Stimulated activated naive B cell treated with anti-CD40 and anti-IgM and Interleukin-4, amounts not matched to agents 10 μg/mL and 1 μg/mL and 100 μg/mL, for 72 hours (primary cell): ENCODE measurements around the gene WLS.
"Not testable (repeated sequence)": the region's sequence is repeated elsewhere in the genome, so short reads cannot be mapped to it uniquely, and the experiment has no call there.

Experiments used
- ATAC-seq, 2 donors: fragments of 150-1000 bp; cut with Tn5 transposase; replicated peaks; 2 replicates each; pipeline ENCODE4 v1.10.0; 2021; ENCODE audit warnings: moderate library complexity in 1 of 2
- DNase-seq: peaks from one replicate; pipeline ENCODE4 v3.0.0; 2021
- H3K27ac Mint-ChIP-seq: one replicate; pipeline ENCODE4 v1.8.0; 2022; ENCODE audit warnings: mild to moderate bottlenecking, mixed read lengths
- H3K27me3 Mint-ChIP-seq, 2 donors: one replicate each; pipeline ENCODE4 v1.8.0; 2022; ENCODE audit warnings: mixed read lengths in 2 of 2
- H3K36me3 Mint-ChIP-seq, 2 donors: one replicate each; pipeline ENCODE4 v1.8.0; 2022; ENCODE audit warnings: mixed read lengths in 2 of 2, mild to moderate bottlenecking in 1 of 2
- H3K4me1 Mint-ChIP-seq, 2 donors: one replicate each; pipeline ENCODE4 v1.8.0; 2022; ENCODE audit warnings: mixed read lengths in 2 of 2, mild to moderate bottlenecking in 1 of 2
- H3K4me3 Mint-ChIP-seq, 2 donors: one replicate each; pipeline ENCODE4 v1.8.0; 2022; ENCODE audit warnings: mild to moderate bottlenecking in 2 of 2, mixed read lengths in 2 of 2, moderate library complexity in 1 of 2
- H3K9me3 Mint-ChIP-seq, 2 donors: one replicate each; pipeline ENCODE4 v1.8.0; 2022; ENCODE audit warnings: mixed read lengths in 2 of 2, mild to moderate bottlenecking in 1 of 2

WLS gene

GRCh38 chr1:68174738-68175113 lies 57.6 kb downstream of the WLS start:
- ATAC-seq (no peak), DNase-seq (no peak)
- Mint-ChIP-seq H3K4me3 (no peak overlapping the region), H3K27me3 (peaks cover 14 to 20% of the 10 kb centered on the region in 2 donors), H3K27ac (no peak overlapping the region), H3K4me1 (peaks cover 18 to 25% of the 10 kb centered on the region in 2 donors), H3K9me3 (peaks cover 5 to 12% of the 10 kb centered on the region in 2 donors), H3K36me3 (peaks cover 0 to 3% of the 10 kb centered on the region in 2 donors)

DNA sequence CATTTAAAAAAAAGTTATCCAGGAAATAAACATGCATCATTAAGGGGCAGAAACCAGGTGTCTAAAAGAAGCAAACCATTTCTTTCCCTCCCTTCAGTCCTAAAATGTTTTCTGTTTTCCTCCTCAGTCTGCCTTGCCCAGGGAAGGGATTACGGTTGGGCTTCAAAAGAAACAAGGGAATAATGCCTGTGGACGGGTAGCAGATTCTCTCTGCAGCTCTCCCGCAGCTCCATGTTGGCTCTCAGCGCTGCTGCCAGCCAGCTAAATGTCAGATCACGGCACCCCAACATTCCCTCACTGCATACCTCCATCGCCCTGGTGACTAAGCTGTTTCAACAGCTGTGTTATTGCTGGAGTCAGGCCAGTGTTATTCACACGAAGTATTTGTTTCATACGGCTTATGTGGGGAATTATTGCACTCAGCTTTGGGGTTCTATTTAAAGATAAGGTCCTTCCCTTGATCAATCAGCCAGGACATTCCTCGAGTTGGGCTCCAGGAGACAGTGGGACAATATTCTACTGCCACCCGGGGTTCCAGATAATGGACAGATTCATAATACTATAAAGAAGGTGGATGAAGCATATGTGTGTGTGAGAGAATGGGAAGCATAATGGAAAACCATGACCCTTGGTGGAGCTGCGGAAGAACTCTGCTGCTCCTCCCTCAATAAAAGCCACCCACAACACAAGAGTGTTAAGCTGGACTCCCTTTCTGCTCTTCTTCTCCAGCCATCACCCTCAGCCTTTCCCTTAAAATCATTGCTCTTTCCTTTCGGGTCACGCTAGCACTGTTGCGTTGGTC lies 58.2 kb downstream of the WLS start:
- ATAC-seq (no peak), DNase-seq (no peak)
- peaks cover 5 to 7% of the 10 kb centered on the region in 2 donors for H3K9me3 Mint-ChIP-seq

GRCh38 chr1:68173283-68173935 lies 58.9 kb downstream of the WLS start:
- Mint-ChIP-seq H3K27ac (no peak overlapping the region), H3K36me3 (peaks cover 0 to 3% of the 10 kb centered on the region in 2 donors), H3K4me1 (peaks cover 10 to 12% of the 10 kb centered on the region in 2 donors), H3K9me3 (peaks cover 5 to 7% of the 10 kb centered on the region in 2 donors), H3K27me3 (peaks cover 19 to 20% of the 10 kb centered on the region in 2 donors), H3K4me3 (no peak overlapping the region)
- ATAC-seq (no peak), DNase-seq (no peak)

More for the DNA sequence above, 58.2 kb downstream of the WLS start:
- peak overlapping the region; percentile 65 for H3K27ac Mint-ChIP-seq
- peaks cover 0 to 3% of the 10 kb centered on the region in 2 donors for H3K36me3 Mint-ChIP-seq
- peaks cover 19 to 20% of the 10 kb centered on the region in 2 donors for H3K27me3 Mint-ChIP-seq
- H3K4me3 Mint-ChIP-seq: no peak overlapping the region
- H3K4me1 Mint-ChIP-seq: peaks cover 13 to 20% of the 10 kb centered on the region in 2 donors

DNA sequence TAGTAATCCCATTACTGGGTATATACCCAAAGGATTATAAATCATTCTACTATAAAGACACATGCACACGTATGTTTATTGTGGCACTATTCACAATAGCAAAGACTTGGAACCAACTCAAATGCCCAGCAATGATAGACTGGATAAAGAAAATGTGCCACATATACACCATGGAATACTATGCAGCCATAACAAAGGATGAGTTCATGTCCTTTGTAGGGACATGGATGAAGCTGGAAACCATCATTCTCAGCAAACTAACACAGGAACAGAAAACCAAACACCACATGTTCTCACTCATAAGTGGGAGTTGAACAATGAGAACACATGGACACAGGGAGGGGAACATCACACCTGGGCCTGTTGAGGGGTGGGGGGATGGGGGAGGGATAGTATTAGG lies 60.5 kb downstream of the WLS start:
- ATAC-seq, H3K27ac Mint-ChIP-seq, H3K36me3 Mint-ChIP-seq, H3K9me3 Mint-ChIP-seq, H3K4me3 Mint-ChIP-seq, DNase-seq: not testable (repeated sequence)
- Mint-ChIP-seq H3K27me3 (peaks cover 19 to 20% of the 10 kb centered on the region in 2 donors), H3K4me1 (peaks cover 5 to 10% of the 10 kb centered on the region in 2 donors)

- Mint-ChIP-seq H3K4me3 (no peak overlapping the region), H3K27ac (no peak overlapping the region), H3K4me1 (peaks cover 5 to 6% of the 10 kb centered on the region in 2 donors), H3K36me3 (no peaks in the 10 kb centered on the region), H3K9me3 (peaks cover 4 to 5% of the 10 kb centered on the region in 2 donors), H3K27me3 (peaks cover 16 to 20% of the 10 kb centered on the region in 2 donors)
- DNase-seq (no peak), ATAC-seq (no peak)
Observed at GRCh38 chr1:68168545-68169171, 63.7 kb downstream of the WLS start.

GRCh38 chr1:68167211-68167610 lies 65.1 kb downstream of the WLS start:
- Mint-ChIP-seq H3K4me3 (no peak overlapping the region), H3K4me1 (no peaks in the 10 kb centered on the region), H3K27me3 (peaks cover 12 to 14% of the 10 kb centered on the region in 2 donors), H3K36me3 (no peaks in the 10 kb centered on the region), H3K9me3 (peaks cover 2 to 4% of the 10 kb centered on the region in 2 donors), H3K27ac (no peak overlapping the region)
- DNase-seq: no peak
- ATAC-seq: no peak

- Mint-ChIP-seq H3K27me3 (peaks cover 12 to 14% of the 10 kb centered on the region in 2 donors), H3K9me3 (peaks cover 2 to 4% of the 10 kb centered on the region in 2 donors), H3K4me3 (no peak overlapping the region), H3K27ac (no peak overlapping the region), H3K4me1 (peaks cover 6 to 8% of the 10 kb centered on the region in 2 donors), H3K36me3 (no peaks in the 10 kb centered on the region)
- ATAC-seq (no peak), DNase-seq (no peak)
Observed at GRCh38 chr1:68166348-68166747, 66.0 kb downstream of the WLS start.

GRCh38 chr1:68165665-68166064 lies 66.7 kb downstream of the WLS start:
- DNase-seq (no peak), ATAC-seq (no peak)
- Mint-ChIP-seq H3K4me1 (peaks cover 8 to 15% of the 10 kb centered on the region in 2 donors), H3K27me3 (peaks cover 7 to 9% of the 10 kb centered on the region in 2 donors), H3K9me3 (peaks cover 0 to 2% of the 10 kb centered on the region in 2 donors), H3K36me3 (no peaks in the 10 kb centered on the region), H3K27ac (no peak overlapping the region), H3K4me3 (no peak overlapping the region)

- Mint-ChIP-seq H3K27me3 (peaks cover 5% of the 10 kb centered on the region in 2 donors), H3K27ac (no peak overlapping the region), H3K4me3 (no peak overlapping the region), H3K4me1 (peaks cover 10 to 17% of the 10 kb centered on the region in 2 donors), H3K36me3 (no peaks in the 10 kb centered on the region), H3K9me3 (no peaks in the 10 kb centered on the region)
- ATAC-seq: no peak
- DNase-seq: no peak
Observed at GRCh38 chr1:68164918-68165317, 67.4 kb downstream of the WLS start.

- Mint-ChIP-seq H3K4me1 (peaks cover 16 to 17% of the 10 kb centered on the region in 2 donors), H3K4me3 (no peak overlapping the region), H3K27me3 (peaks cover 0 to 5% of the 10 kb centered on the region in 2 donors), H3K27ac (no peak overlapping the region), H3K9me3 (no peaks in the 10 kb centered on the region), H3K36me3 (no peaks in the 10 kb centered on the region)
- DNase-seq: no peak
- ATAC-seq: no peak
Observed at GRCh38 chr1:68163220-68163619, 69.1 kb downstream of the WLS start.

- Mint-ChIP-seq H3K27me3 (peaks cover 0 to 5% of the 10 kb centered on the region in 2 donors), H3K9me3 (no peaks in the 10 kb centered on the region), H3K36me3 (no peaks in the 10 kb centered on the region), H3K4me3 (no peak overlapping the region), H3K27ac (no peak overlapping the region), H3K4me1 (peaks cover 16 to 19% of the 10 kb centered on the region in 2 donors)
- ATAC-seq (no peak), DNase-seq (no peak)
Observed at GRCh38 chr1:68162761-68163160, 69.6 kb downstream of the WLS start.

DNA sequence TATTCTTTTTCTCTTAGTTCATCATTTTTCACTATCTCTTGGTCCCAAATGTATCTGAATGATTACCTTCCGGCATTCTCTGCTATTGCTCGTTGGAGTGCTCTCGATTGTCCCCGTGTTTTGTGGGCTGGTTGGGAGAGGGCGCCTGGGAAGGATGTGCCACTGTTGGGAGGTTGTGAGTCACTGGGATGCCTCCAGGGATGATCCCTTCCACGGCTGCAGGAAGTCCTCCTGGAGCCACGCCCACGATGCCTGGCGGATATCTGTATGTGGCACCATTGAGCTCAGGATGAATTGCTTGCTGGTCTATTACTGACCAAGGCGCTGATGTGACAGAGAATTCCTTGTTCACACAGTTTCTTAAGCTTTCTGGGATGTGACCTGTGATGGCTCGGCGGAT lies 70.7 kb downstream of the WLS start:
- H3K4me3 Mint-ChIP-seq: peak overlapping the region in 1 of 2 donors; percentile 41
- H3K36me3 Mint-ChIP-seq, ATAC-seq, H3K9me3 Mint-ChIP-seq, H3K27ac Mint-ChIP-seq, H3K27me3 Mint-ChIP-seq, DNase-seq: not testable (repeated sequence)
- peaks cover 16 to 24% of the 10 kb centered on the region in 2 donors for H3K4me1 Mint-ChIP-seq

DNA sequence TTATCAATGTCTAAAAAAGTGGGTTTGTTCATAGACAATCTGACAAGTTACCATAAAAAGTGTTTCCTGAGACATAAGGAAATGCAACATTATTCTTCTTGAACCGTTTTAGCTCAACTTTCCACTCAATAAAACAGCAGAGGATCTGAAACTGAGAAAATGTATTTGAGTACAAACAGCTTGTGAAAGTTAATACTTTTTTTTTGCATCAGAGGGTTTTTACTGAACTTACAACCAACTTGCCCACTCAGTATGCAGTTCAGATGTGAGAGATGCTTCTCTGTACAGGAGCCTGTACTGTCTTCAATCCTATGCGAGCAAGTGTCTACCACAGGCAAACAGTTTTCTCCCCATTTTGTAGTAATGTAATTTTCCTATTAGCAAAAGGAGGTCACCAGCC lies 71.4 kb downstream of the WLS start:
- ATAC-seq: peak; percentile 88 to 91
- not testable (repeated sequence) for H3K9me3 Mint-ChIP-seq, H3K27me3 Mint-ChIP-seq, DNase-seq, H3K36me3 Mint-ChIP-seq, H3K4me3 Mint-ChIP-seq
- Mint-ChIP-seq H3K4me1 (peaks cover 16 to 24% of the 10 kb centered on the region in 2 donors), H3K27ac (peak overlapping the region; percentile 21)

- Mint-ChIP-seq H3K36me3 (no peaks in the 10 kb centered on the region), H3K27ac (no peak overlapping the region), H3K4me1 (peaks cover 16 to 24% of the 10 kb centered on the region in 2 donors), H3K4me3 (no peak overlapping the region), H3K27me3 (peaks cover 7 to 8% of the 10 kb centered on the region in 2 donors), H3K9me3 (no peaks in the 10 kb centered on the region)
- no peak for DNase-seq
- ATAC-seq: no peak
Observed at GRCh38 chr1:68160021-68160420, 72.3 kb downstream of the WLS start.
